IPS DF 4.7 (cell line): ENCODE data around the gene ANKMY1.

Source experiments
- DNase-seq: peaks from one replicate; pipeline ENCODE4 v3.0.0-alpha.2; 2013; ENCODE audit warnings: low spot score; ENCODE audit errors: extremely low read depth

The ANKMY1 gene

GRCh38 chr2:240450532-240451107, 107.2 kb downstream of the ANKMY1 start:
- no peak for DNase-seq

- DNase-seq, result no peak
Observed at GRCh38 chr2:240449764-240450531, 107.8 kb downstream of the ANKMY1 start.

GRCh38 chr2:240448387-240449274, 109.2 kb downstream of the ANKMY1 start:
- DNase-seq, result no peak

- no peak for DNase-seq
Observed at GRCh38 chr2:240447934-240448333, 109.9 kb downstream of the ANKMY1 start.

GRCh38 chr2:240447331-240447730, 110.5 kb downstream of the ANKMY1 start:
- DNase-seq, result no peak

GRCh38 chr2:240446664-240447175, 111.1 kb downstream of the ANKMY1 start:
- DNase-seq, result no peak

GRCh38 chr2:240445961-240446663, 111.7 kb downstream of the ANKMY1 start:
- DNase-seq, result no peak

- DNase-seq, result no peak
Observed at GRCh38 chr2:240444464-240444863, 113.3 kb downstream of the ANKMY1 start.

GRCh38 chr2:240443891-240444301, 113.9 kb downstream of the ANKMY1 start:
- DNase-seq, result no peak

- DNase-seq, result no peak
Observed at GRCh38 chr2:240442891-240443715, 114.7 kb downstream of the ANKMY1 start.

GRCh38 chr2:240441993-240442411, 115.8 kb downstream of the ANKMY1 start:
- DNase-seq, result no peak

- DNase-seq, result no peak
Observed at GRCh38 chr2:240441326-240441992, 116.3 kb downstream of the ANKMY1 start.

GRCh38 chr2:240440704-240441320, 117.0 kb downstream of the ANKMY1 start:
- DNase-seq, result no peak

GRCh38 chr2:240440251-240440650, 117.5 kb downstream of the ANKMY1 start:
- DNase-seq, result no peak

GRCh38 chr2:240439698-240440151, 118.1 kb downstream of the ANKMY1 start:
- no peak for DNase-seq

- no peak for DNase-seq
Observed at GRCh38 chr2:240438810-240439697, 118.7 kb downstream of the ANKMY1 start.

GRCh38 chr2:240437861-240438809, 119.7 kb downstream of the ANKMY1 start:
- no peak for DNase-seq
